ENCODE measurements around the gene CLEC1A. TPM values are rescaled to one million over a fixed set of nuclear protein-coding genes. Genes with fewer than 3 reads are reported as not detected.

The CLEC1A gene
- polyA plus RNA-seq, 1 donor from 2014 or later, result not detected

- H3K27ac ChIP-seq (ENCODE audit: low read length), result no peak overlapping the region
These were observed 28.8 kb downstream of the CLEC1A start for GRCh38 chr12:10069976-10070375.

GRCh38 chr12:10069099-10069498, 29.7 kb downstream of the CLEC1A start:
- H3K9me2 ChIP-seq (ENCODE audit: insufficient read depth, low read length), result no peaks in the 10 kb centered on the region
- no peaks in the 10 kb centered on the region for H3K27me3 ChIP-seq (ENCODE audit: insufficient read depth, low read depth, low read length)
- no peak overlapping the region for H3K4me3 ChIP-seq (ENCODE audit: low read length)
- no peak overlapping the region for H3K9ac ChIP-seq (ENCODE audit: low read length)
- H2AFZ ChIP-seq (ENCODE audit: low read depth, low read length), result no peak overlapping the region
- H3K36me3 ChIP-seq (ENCODE audit: insufficient read depth, low read length), result no peaks in the 10 kb centered on the region
- H3K4me2 ChIP-seq (ENCODE audit: low read length), result no peak overlapping the region
- no peaks in the 10 kb centered on the region for H3F3A ChIP-seq (ENCODE audit: insufficient read depth, low read length, poor library complexity, severe bottlenecking)
- H3K27ac ChIP-seq (ENCODE audit: low read length), result no peak overlapping the region
- no peaks in the 10 kb centered on the region for H3K79me2 ChIP-seq (replicated peaks; ENCODE audit: insufficient read depth, low read length)
- TF ChIP-seq CTCF (IDR thresholded peaks at IDR 0.05; ENCODE audit: poor library complexity, severe bottlenecking), result no peak
- no peak for TF ChIP-seq EZH2 (IDR thresholded peaks at IDR 0.05; ENCODE audit: borderline replicate concordance, insufficient read depth, low read length, poor library complexity, severe bottlenecking)
- TF ChIP-seq SMC3 (conservative IDR thresholded peaks at IDR 0.05; ENCODE audit: poor library complexity), result no peak
- no peak for TF ChIP-seq POLR2AphosphoS5 (IDR thresholded peaks at IDR 0.05)
- TF ChIP-seq REST (IDR thresholded peaks at IDR 0.05; ENCODE audit: borderline replicate concordance), result no peak
- H3K9me3 ChIP-seq (ENCODE audit: low read length), result no peaks in the 10 kb centered on the region
- H4K20me1 ChIP-seq (ENCODE audit: insufficient read depth), result no peaks in the 10 kb centered on the region

More at GRCh38 chr12:10069976-10070375, 28.8 kb downstream of the CLEC1A start:
- H3K27me3 ChIP-seq (ENCODE audit: insufficient read depth, low read depth, low read length), result no peaks in the 10 kb centered on the region
- H3K79me2 ChIP-seq (replicated peaks; ENCODE audit: insufficient read depth, low read length), result no peaks in the 10 kb centered on the region
- H3K9me2 ChIP-seq (ENCODE audit: insufficient read depth, low read length), result no peaks in the 10 kb centered on the region
- no peak overlapping the region for H3K4me3 ChIP-seq (ENCODE audit: low read length)
- no peak overlapping the region for H3K4me2 ChIP-seq (ENCODE audit: low read length)
- TF ChIP-seq SMC3 (conservative IDR thresholded peaks at IDR 0.05; ENCODE audit: poor library complexity) (no peak), CTCF (IDR thresholded peaks at IDR 0.05; ENCODE audit: poor library complexity, severe bottlenecking) (no peak), MXI1 (conservative IDR thresholded peaks at IDR 0.05; ENCODE audit: poor library complexity, severe bottlenecking) (no peak), POLR2AphosphoS5 (IDR thresholded peaks at IDR 0.05) (no peak), REST (IDR thresholded peaks at IDR 0.05; ENCODE audit: borderline replicate concordance) (no peak), TAF1 (IDR thresholded peaks at IDR 0.05; ENCODE audit: low read depth) (no peak), EP300 (conservative IDR thresholded peaks at IDR 0.05; ENCODE audit: poor library complexity, severe bottlenecking) (no peak), EZH2 (IDR thresholded peaks at IDR 0.05; ENCODE audit: borderline replicate concordance, insufficient read depth, low read length, poor library complexity, severe bottlenecking) (no peak), RAD21 (conservative IDR thresholded peaks at IDR 0.05) (no peak)
- H3K36me3 ChIP-seq (ENCODE audit: insufficient read depth, low read length), result no peaks in the 10 kb centered on the region
- H4K20me1 ChIP-seq (ENCODE audit: insufficient read depth), result no peaks in the 10 kb centered on the region
- no peak overlapping the region for H2AFZ ChIP-seq (ENCODE audit: low read depth, low read length)
- no peaks in the 10 kb centered on the region for H3K9me3 ChIP-seq (ENCODE audit: low read length)
- no peak overlapping the region for H3K9ac ChIP-seq (ENCODE audit: low read length)
- no peaks in the 10 kb centered on the region for H3F3A ChIP-seq (ENCODE audit: insufficient read depth, low read length, poor library complexity, severe bottlenecking)
